ENCODE data around the gene TBL3.

TBL3 gene

DNA sequence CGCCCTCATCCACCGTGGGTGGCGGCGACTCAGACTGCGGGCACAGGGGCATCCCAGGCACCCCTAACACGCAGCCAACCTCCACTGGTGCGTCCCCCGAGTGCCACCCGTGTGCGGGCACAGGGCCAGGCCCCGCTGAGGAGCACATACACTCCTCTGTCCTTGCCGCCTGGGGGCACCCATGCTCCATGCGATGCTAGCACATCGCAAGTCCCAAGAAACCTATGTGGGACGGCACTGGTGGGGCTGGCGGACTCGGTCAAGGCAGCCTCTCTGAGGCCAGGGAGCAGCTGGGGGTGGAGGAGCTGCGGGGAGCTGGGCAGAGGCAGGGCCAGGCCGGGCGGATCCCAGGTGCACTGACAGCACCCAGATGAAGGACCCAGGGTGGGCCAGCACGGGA, 33.8 kb downstream of the TBL3 start:
- H3K9me3 ChIP-seq (ENCODE audit: severe bottlenecking): no peaks in the 10 kb centered on the region
- TF ChIP-seq, protein P1, sequence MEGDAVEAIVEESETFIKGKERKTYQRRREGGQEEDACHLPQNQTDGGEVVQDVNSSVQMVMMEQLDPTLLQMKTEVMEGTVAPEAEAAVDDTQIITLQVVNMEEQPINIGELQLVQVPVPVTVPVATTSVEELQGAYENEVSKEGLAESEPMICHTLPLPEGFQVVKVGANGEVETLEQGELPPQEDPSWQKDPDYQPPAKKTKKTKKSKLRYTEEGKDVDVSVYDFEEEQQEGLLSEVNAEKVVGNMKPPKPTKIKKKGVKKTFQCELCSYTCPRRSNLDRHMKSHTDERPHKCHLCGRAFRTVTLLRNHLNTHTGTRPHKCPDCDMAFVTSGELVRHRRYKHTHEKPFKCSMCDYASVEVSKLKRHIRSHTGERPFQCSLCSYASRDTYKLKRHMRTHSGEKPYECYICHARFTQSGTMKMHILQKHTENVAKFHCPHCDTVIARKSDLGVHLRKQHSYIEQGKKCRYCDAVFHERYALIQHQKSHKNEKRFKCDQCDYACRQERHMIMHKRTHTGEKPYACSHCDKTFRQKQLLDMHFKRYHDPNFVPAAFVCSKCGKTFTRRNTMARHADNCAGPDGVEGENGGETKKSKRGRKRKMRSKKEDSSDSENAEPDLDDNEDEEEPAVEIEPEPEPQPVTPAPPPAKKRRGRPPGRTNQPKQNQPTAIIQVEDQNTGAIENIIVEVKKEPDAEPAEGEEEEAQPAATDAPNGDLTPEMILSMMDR (IDR thresholded peaks at IDR 0.05; ENCODE audit: poor library complexity, severe bottlenecking): no peak
- no peaks in the 10 kb centered on the region for H3K27me3 ChIP-seq (ENCODE audit: insufficient read depth, poor library complexity, severe bottlenecking)
- peaks cover 63% of the 10 kb centered on the region for H3K36me3 ChIP-seq (ENCODE audit: low read depth)
- ATAC-seq (ENCODE audit: low read depth) (no peak), DNase-seq (ENCODE audit: low spot score) (no peak)
- H3K4me1 ChIP-seq (ENCODE audit: insufficient read depth, poor library complexity, severe bottlenecking): peaks cover 7% of the 10 kb centered on the region
- no peak overlapping the region for H3K4me3 ChIP-seq (ENCODE audit: severe bottlenecking)
- no peak overlapping the region for H3K27ac ChIP-seq (ENCODE audit: poor library complexity, severe bottlenecking)

DNA sequence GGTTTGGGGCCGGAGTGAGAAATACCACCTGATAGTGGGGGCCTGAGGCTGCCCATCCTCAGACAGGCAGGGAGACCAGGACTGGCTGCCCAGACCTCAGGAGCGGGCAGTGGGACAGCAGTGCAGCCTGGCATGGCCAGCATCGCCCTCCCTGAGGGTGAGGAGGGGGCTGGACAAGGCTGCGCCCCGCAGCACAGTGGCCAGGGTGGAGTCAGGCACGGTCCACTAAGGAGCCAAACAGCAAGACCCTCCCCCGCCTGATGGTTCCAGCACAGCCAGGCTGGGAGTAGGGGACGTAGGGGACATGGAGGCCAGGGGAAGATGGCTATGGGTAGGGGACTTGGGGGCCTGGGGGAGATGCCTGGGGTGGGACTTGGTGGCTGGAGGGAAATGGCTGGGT, 34.5 kb downstream of the TBL3 start:
- no peak for ATAC-seq (ENCODE audit: low read depth)
- no peaks in the 10 kb centered on the region for H3K9me3 ChIP-seq (ENCODE audit: severe bottlenecking)
- no peak for DNase-seq (ENCODE audit: low spot score)
- H3K4me3 ChIP-seq (ENCODE audit: severe bottlenecking): no peak overlapping the region
- H3K27me3 ChIP-seq (ENCODE audit: insufficient read depth, poor library complexity, severe bottlenecking): no peaks in the 10 kb centered on the region
- peak overlapping the region; percentile 85 for H3K27ac ChIP-seq (ENCODE audit: poor library complexity, severe bottlenecking)
- peaks cover 7% of the 10 kb centered on the region for H3K4me1 ChIP-seq (ENCODE audit: insufficient read depth, poor library complexity, severe bottlenecking)
- TF ChIP-seq, protein P1 (IDR thresholded peaks at IDR 0.05; ENCODE audit: poor library complexity, severe bottlenecking): no peak
- H3K36me3 ChIP-seq (ENCODE audit: low read depth): peaks cover 57% of the 10 kb centered on the region

DNA sequence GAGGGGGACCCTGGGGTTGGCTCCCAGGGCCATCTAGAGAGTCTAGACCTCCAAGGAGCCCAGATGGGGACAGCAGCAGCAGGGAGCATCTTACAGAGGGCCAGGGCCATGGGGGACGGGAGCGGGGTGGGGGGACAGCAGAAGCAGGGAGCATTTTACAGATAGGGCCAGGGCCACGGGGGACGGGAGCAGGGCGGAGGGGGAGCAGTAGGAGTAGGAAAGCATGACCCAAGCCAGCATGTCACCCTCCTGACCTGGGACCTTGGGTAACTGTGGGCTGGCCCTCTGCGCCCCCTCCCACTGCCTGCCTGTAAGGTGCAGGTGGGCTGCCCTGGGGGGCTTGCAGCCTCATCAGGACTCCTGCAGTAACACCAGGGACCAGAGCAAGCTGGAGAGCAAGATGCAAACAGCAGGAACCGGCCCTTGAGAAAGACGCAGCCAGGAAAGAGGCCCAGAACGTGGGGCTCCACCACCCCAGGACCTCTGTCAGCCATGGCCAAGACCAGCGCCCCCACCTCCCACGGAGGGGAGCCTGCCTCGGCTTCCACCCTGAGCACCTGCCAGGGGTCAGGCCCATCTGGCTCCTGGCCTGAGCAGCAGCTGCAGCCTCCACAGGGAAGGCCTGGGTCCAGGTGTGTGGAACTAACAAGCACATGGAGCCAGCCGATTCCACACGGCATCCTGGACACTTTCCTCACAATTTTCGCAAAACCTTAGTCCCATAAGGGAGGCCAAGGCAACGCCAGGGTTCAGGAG, 35.4 kb downstream of the TBL3 start:
- H3K4me1 ChIP-seq (ENCODE audit: insufficient read depth, poor library complexity, severe bottlenecking): peaks cover 7% of the 10 kb centered on the region
- TF ChIP-seq, protein P1 (IDR thresholded peaks at IDR 0.05; ENCODE audit: poor library complexity, severe bottlenecking): no peak
- DNase-seq (ENCODE audit: low spot score) (no peak), ATAC-seq (ENCODE audit: low read depth) (no peak)
- no peaks in the 10 kb centered on the region for H3K9me3 ChIP-seq (ENCODE audit: severe bottlenecking)
- no peaks in the 10 kb centered on the region for H3K27me3 ChIP-seq (ENCODE audit: insufficient read depth, poor library complexity, severe bottlenecking)
- peak overlapping the region; percentile 77 for H3K4me3 ChIP-seq (ENCODE audit: severe bottlenecking)
- H3K27ac ChIP-seq (ENCODE audit: poor library complexity, severe bottlenecking): peak overlapping the region; percentile 85
- H3K36me3 ChIP-seq (ENCODE audit: low read depth): peaks cover 47% of the 10 kb centered on the region

DNA sequence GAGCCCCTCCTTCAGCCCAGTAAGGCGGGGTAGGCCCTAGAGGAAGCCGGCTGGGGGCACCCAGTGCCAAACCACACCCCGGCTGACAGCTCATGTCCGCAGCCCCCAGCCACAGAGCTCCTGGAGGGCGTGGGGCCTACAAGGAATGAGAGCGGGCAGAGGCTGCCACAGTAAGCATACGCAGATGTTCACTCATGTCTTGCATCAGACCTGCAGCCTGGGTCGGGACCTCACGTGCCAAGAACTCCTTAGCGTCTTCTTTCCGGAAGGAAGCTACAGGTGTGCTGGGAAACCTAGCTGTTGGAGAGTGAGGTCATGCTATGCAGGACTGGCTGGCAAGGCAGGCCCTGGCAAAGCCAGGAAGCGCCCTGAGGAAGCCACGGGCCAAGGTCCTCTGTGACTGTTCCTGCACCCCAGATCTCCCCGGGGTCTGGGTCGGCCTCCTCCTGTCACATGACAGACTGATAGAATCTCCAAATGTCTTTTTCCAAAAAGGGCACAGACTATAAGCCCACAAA, 36.2 kb downstream of the TBL3 start:
- no peaks in the 10 kb centered on the region for H3K9me3 ChIP-seq (ENCODE audit: severe bottlenecking)
- H3K36me3 ChIP-seq (ENCODE audit: low read depth): peaks cover 39% of the 10 kb centered on the region
- peak; percentile 95 for DNase-seq (ENCODE audit: low spot score)
- TF ChIP-seq, protein P1 (IDR thresholded peaks at IDR 0.05; ENCODE audit: poor library complexity, severe bottlenecking): no peak
- H3K27ac ChIP-seq (ENCODE audit: poor library complexity, severe bottlenecking): peak overlapping the region; percentile 85
- peaks cover 7% of the 10 kb centered on the region for H3K4me1 ChIP-seq (ENCODE audit: insufficient read depth, poor library complexity, severe bottlenecking)
- peak overlapping the region; percentile 77 for H3K4me3 ChIP-seq (ENCODE audit: severe bottlenecking)
- peak; percentile 76 for ATAC-seq (ENCODE audit: low read depth)
- H3K27me3 ChIP-seq (ENCODE audit: insufficient read depth, poor library complexity, severe bottlenecking): no peaks in the 10 kb centered on the region

DNA sequence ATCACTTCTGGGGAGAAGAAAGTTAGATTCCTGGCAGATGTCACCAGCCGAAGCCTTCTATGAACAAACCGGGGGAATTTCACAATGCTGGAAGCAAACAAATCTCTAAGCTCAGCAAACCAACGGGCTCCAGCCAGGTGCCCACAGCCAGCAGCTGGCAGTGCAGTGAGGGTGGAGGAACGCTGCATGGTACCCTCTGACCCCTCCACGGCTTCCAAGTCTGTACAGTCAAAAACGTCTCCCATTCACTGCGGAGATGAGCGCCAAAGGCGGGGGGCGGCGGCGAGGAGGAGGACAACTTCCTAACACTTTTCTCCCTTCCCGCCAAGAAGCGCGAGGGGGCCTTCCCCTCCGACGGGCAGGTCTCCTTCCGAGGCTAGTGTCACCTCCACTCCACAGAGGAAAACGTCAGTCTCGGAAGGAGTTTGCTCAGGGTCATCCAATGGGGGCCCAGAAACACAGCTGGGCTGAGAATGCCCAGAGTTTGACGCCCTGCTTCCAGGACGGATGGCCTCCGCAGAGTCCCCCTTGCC, 36.8 kb downstream of the TBL3 start:
- ATAC-seq (ENCODE audit: low read depth) (no peak), DNase-seq (ENCODE audit: low spot score) (no peak)

More for the DNA sequence above, 36.8 kb downstream of the TBL3 start:
- Histone ChIP-seq H3K9me3 (ENCODE audit: severe bottlenecking) (no peaks in the 10 kb centered on the region), H3K27ac (ENCODE audit: poor library complexity, severe bottlenecking) (peak overlapping the region; percentile 85), H3K27me3 (ENCODE audit: insufficient read depth, poor library complexity, severe bottlenecking) (no peaks in the 10 kb centered on the region), H3K4me1 (ENCODE audit: insufficient read depth, poor library complexity, severe bottlenecking) (peaks cover 7% of the 10 kb centered on the region), H3K36me3 (ENCODE audit: low read depth) (peaks cover 33% of the 10 kb centered on the region), H3K4me3 (ENCODE audit: severe bottlenecking) (peak overlapping the region; percentile 77)
- TF ChIP-seq, protein P1 (IDR thresholded peaks at IDR 0.05; ENCODE audit: poor library complexity, severe bottlenecking): no peak
